HepG2 (cell line): ENCODE data around the gene ECHS1.

Experiments
- CTCF ChIP-seq: sonication (generic); formaldehyde crosslinking; IDR thresholded peaks from 2 replicates; pipeline ENCODE4 v1.5.0; 2020; ENCODE audit warnings: mild to moderate bottlenecking, missing genetic modification reagents, moderate library complexity
- EZH2 ChIP-seq: conservative IDR thresholded peaks from 2 replicates; pipeline ENCODE4 v1.6.1; 2012; ENCODE audit warnings: mild to moderate bottlenecking, low read depth, low read length, moderate library complexity
- FOSL2 ChIP-seq: sonication (generic); formaldehyde crosslinking; IDR thresholded peaks from 2 replicates; pipeline ENCODE4 v1.4.0; 2020; ENCODE audit warnings: missing genetic modification reagents
- HMGXB4 ChIP-seq, 2 experiments: sonication (generic) in 1 of 2; formaldehyde crosslinking in 1 of 2; IDR thresholded peaks; 2 replicates each; pipeline versions ENCODE4 v1.4.0 to v1.6.1; 2018 to 2020; ENCODE audit warnings: missing genetic modification reagents in 2 of 2, borderline replicate concordance in 1 of 2, low read depth in 1 of 2, mild to moderate bottlenecking in 1 of 2, missing biosample characterization in 1 of 2
- HNRNPL ChIP-seq: fragments of 200-400 bp; formaldehyde crosslinking; IDR thresholded peaks from 2 replicates; pipeline ENCODE4 v1.6.1; 2017; ENCODE audit warnings: mild to moderate bottlenecking, low read depth, low read length
- MYC ChIP-seq: sonication (generic); formaldehyde crosslinking; IDR thresholded peaks from 2 replicates; pipeline ENCODE4 v1.9.0; 2021; ENCODE audit warnings: missing genetic modification reagents, borderline replicate concordance
- NFRKB ChIP-seq: fragments of 450-650 bp; IDR thresholded peaks from 2 replicates; pipeline ENCODE4 v1.6.1; 2017
- PAX8 ChIP-seq: sonication (generic); formaldehyde crosslinking; IDR thresholded peaks from 2 replicates; pipeline ENCODE4 v1.8.0; 2022; ENCODE audit warnings: mild to moderate bottlenecking, missing genetic modification reagents, borderline replicate concordance
- SRSF1 ChIP-seq: fragments of 200-400 bp; formaldehyde crosslinking; optimal IDR thresholded peaks from 2 replicates; pipeline ENCODE3; 2017; ENCODE audit warnings: mild to moderate bottlenecking, low read depth, low read length, moderate library complexity
- TF ChIP-seq, protein P1 (sequence below): sonication (generic); formaldehyde crosslinking; IDR thresholded peaks from 2 replicates; pipeline ENCODE4 v1.4.0; 2020; ENCODE audit warnings: missing genetic modification reagents

DNA sequence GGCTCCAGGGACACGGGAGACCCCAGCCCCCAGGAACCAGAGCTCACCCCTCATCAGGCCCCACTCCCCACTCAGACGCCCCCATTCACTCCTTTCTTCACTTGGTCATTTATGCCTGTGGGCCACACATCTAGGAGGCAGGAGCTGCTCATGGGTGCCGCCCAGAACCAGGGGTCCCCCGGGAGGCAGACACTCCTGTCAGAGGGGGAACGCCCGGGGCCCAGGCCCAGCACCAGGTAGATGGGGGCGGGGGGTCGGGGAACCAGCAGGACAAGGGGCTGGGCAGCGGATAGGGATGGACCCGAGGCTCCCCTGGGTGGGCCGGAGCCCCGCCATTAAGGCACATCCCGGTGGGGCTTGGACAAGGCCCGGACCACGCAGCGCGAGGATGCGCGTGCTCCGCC, 48.3 kb downstream of the ECHS1 start:
- TF ChIP-seq MYC (CRISPR knock-in tag): no peak
- TF ChIP-seq EZH2: no peak
- no peak for TF ChIP-seq SRSF1
- TF ChIP-seq CTCF (CRISPR knock-in tag): no peak
- no peak for TF ChIP-seq FOSL2
- no peak for TF ChIP-seq PAX8 (CRISPR knock-in tag)
- no peak for TF ChIP-seq HMGXB4 (CRISPR knock-in tag; IDR thresholded peaks at IDR 0.05; ENCODE audit: borderline replicate concordance in 1 of 2, low read depth in 1 of 2)
- TF ChIP-seq, protein P1, sequence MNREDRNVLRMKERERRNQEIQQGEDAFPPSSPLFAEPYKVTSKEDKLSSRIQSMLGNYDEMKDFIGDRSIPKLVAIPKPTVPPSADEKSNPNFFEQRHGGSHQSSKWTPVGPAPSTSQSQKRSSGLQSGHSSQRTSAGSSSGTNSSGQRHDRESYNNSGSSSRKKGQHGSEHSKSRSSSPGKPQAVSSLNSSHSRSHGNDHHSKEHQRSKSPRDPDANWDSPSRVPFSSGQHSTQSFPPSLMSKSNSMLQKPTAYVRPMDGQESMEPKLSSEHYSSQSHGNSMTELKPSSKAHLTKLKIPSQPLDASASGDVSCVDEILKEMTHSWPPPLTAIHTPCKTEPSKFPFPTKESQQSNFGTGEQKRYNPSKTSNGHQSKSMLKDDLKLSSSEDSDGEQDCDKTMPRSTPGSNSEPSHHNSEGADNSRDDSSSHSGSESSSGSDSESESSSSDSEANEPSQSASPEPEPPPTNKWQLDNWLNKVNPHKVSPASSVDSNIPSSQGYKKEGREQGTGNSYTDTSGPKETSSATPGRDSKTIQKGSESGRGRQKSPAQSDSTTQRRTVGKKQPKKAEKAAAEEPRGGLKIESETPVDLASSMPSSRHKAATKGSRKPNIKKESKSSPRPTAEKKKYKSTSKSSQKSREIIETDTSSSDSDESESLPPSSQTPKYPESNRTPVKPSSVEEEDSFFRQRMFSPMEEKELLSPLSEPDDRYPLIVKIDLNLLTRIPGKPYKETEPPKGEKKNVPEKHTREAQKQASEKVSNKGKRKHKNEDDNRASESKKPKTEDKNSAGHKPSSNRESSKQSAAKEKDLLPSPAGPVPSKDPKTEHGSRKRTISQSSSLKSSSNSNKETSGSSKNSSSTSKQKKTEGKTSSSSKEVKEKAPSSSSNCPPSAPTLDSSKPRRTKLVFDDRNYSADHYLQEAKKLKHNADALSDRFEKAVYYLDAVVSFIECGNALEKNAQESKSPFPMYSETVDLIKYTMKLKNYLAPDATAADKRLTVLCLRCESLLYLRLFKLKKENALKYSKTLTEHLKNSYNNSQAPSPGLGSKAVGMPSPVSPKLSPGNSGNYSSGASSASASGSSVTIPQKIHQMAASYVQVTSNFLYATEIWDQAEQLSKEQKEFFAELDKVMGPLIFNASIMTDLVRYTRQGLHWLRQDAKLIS (CRISPR knock-in tag): no peak
- TF ChIP-seq NFRKB: no peak
- no peak for TF ChIP-seq HNRNPL
